ENCODE measurements around the gene MVB12B.
"Not testable (repeated sequence)": the region's sequence is repeated elsewhere in the genome, so short reads cannot be mapped to it uniquely, and the experiment has no call there.

The MVB12B gene

GRCh38 chr9:126474206-126474765, 147.7 kb downstream of the MVB12B start:
- DNase-seq (ENCODE audit: low read depth) = no peak

GRCh38 chr9:126474786-126475485, 148.3 kb downstream of the MVB12B start:
- DNase-seq (ENCODE audit: low read depth) = no peak

GRCh38 chr9:126475933-126476555, 149.4 kb downstream of the MVB12B start:
- DNase-seq (ENCODE audit: low read depth) = no peak

GRCh38 chr9:126477432-126477831, 150.8 kb downstream of the MVB12B start:
- DNase-seq (ENCODE audit: low read depth) = not testable (repeated sequence)

- no peak for DNase-seq (ENCODE audit: low read depth)
These were observed 151.8 kb downstream of the MVB12B start for GRCh38 chr9:126478216-126478981.

GRCh38 chr9:126479515-126479914, 152.9 kb downstream of the MVB12B start:
- DNase-seq (ENCODE audit: low read depth) = no peak

GRCh38 chr9:126480813-126481212, 154.2 kb downstream of the MVB12B start:
- DNase-seq (ENCODE audit: low read depth) = no peak

- no peak for DNase-seq (ENCODE audit: low read depth)
These were observed 155.2 kb downstream of the MVB12B start for GRCh38 chr9:126481862-126482261.

GRCh38 chr9:126482361-126483044, 155.9 kb downstream of the MVB12B start:
- no peak for DNase-seq (ENCODE audit: low read depth)

- no peak for DNase-seq (ENCODE audit: low read depth)
These were observed 156.9 kb downstream of the MVB12B start for GRCh38 chr9:126483468-126484073.

GRCh38 chr9:126485662-126486061, 159.0 kb downstream of the MVB12B start:
- DNase-seq (ENCODE audit: low read depth) = no peak

- no peak for DNase-seq (ENCODE audit: low read depth)
These were observed 159.6 kb downstream of the MVB12B start for GRCh38 chr9:126486276-126486675.

GRCh38 chr9:126487856-126488255, 161.2 kb downstream of the MVB12B start:
- no peak for DNase-seq (ENCODE audit: low read depth)

- DNase-seq (ENCODE audit: low read depth) = no peak
These were observed 161.7 kb downstream of the MVB12B start for GRCh38 chr9:126488310-126488709.

GRCh38 chr9:126488881-126489404, 162.3 kb downstream of the MVB12B start:
- DNase-seq (ENCODE audit: low read depth) = no peak

GRCh38 chr9:126489581-126490213, 163.1 kb downstream of the MVB12B start:
- DNase-seq (ENCODE audit: low read depth) = no peak

- no peak for DNase-seq (ENCODE audit: low read depth)
These were observed 163.6 kb downstream of the MVB12B start for GRCh38 chr9:126490214-126490631.

GRCh38 chr9:126490871-126491567, 164.4 kb downstream of the MVB12B start:
- peak; percentile 30 for DNase-seq (ENCODE audit: low read depth)

- DNase-seq (ENCODE audit: low read depth) = no peak
These were observed 164.9 kb downstream of the MVB12B start for GRCh38 chr9:126491568-126491879.

- DNase-seq (ENCODE audit: low read depth) = no peak
These were observed 165.3 kb downstream of the MVB12B start for GRCh38 chr9:126491949-126492348.

Measured in activated T-cell treated with anti-CD3 and anti-CD28 coated beads for 1 hour (primary cell).